HepG2 (cell line): Measurements from ENCODE around the gene S100A4.
"Not testable (repeated sequence)": the region's sequence is repeated elsewhere in the genome, so short reads cannot be mapped to it uniquely, and the experiment has no call there.

Experiments
- MYNN ChIP-seq: sonication (generic); formaldehyde crosslinking; IDR thresholded peaks from 2 replicates; pipeline ENCODE4 v1.4.0; 2020; ENCODE audit warnings: mild to moderate bottlenecking, low read depth, missing genetic modification reagents
- POLR2A ChIP-seq, 2 experiments: IDR thresholded peaks; 2 replicates each; pipeline ENCODE4 v1.6.1; 2011; ENCODE audit warnings: low read depth in 2 of 2, low read length in 2 of 2, mild to moderate bottlenecking in 1 of 2, moderate library complexity in 1 of 2; ENCODE audit not compliant: insufficient read depth in 1 of 2
- SMARCC2 ChIP-seq: fragments of 450-650 bp; IDR thresholded peaks from 2 replicates; pipeline ENCODE4 v1.6.1; 2017; ENCODE audit warnings: antibody characterized with exemption, mild to moderate bottlenecking
- ZNF138 ChIP-seq: sonication (generic); formaldehyde crosslinking; IDR thresholded peaks from 2 replicates; pipeline ENCODE4 v1.5.0; 2020; ENCODE audit warnings: mild to moderate bottlenecking, low read depth, missing genetic modification reagents
- ZNF713 ChIP-seq: sonication (generic); formaldehyde crosslinking; IDR thresholded peaks from 2 replicates; pipeline ENCODE4 v1.4.0; 2020; ENCODE audit warnings: mild to moderate bottlenecking, missing genetic modification reagents
- TF ChIP-seq, protein P1 (sequence below): sonication (generic); formaldehyde crosslinking; IDR thresholded peaks from 2 replicates; pipeline ENCODE4 v1.5.0; 2020; ENCODE audit warnings: mild to moderate bottlenecking, missing genetic modification reagents, moderate library complexity
- TF ChIP-seq, protein P2 (sequence below): sonication (generic); formaldehyde crosslinking; conservative IDR thresholded peaks from 2 replicates; pipeline ENCODE4 v1.8.0; 2022; ENCODE audit warnings: missing genetic modification reagents

DNA sequence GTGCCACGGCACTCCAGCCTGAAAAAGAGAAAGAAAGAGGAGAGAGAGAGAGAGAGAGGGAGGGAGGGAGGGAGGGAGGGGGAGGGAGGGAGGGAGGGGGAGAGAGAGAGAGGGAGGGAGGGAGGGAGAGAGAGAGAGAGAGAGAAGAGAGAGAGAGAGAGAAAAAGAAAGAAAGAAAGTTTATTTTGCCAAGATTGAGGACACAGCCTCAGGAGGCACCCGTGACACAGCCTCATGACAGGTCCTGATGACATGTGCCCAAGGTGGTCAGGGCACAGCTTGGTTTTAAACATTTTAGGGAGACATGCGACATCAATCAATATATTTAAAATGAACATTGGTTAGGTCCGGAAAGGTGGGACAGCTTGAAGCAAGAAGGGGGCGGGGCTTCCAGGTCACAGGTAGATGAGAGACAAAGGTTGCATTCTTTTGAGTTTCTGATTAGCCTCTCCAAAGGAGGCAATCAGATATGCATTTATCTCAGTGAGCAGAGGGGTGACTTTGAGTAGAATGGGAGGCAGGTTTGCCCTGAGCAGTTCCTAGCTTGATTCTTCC is 25.4 kb downstream of the S100A4 start:
- not testable (repeated sequence) for TF ChIP-seq MYNN; ZNF713 (CRISPR knock-in tag); SMARCC2; ZNF138; POLR2A (IDR thresholded peaks at IDR 0.05; ENCODE audit: insufficient read depth in 1 of 2, low read depth in 2 of 2, low read length in 2 of 2)
- TF ChIP-seq, protein P1, sequence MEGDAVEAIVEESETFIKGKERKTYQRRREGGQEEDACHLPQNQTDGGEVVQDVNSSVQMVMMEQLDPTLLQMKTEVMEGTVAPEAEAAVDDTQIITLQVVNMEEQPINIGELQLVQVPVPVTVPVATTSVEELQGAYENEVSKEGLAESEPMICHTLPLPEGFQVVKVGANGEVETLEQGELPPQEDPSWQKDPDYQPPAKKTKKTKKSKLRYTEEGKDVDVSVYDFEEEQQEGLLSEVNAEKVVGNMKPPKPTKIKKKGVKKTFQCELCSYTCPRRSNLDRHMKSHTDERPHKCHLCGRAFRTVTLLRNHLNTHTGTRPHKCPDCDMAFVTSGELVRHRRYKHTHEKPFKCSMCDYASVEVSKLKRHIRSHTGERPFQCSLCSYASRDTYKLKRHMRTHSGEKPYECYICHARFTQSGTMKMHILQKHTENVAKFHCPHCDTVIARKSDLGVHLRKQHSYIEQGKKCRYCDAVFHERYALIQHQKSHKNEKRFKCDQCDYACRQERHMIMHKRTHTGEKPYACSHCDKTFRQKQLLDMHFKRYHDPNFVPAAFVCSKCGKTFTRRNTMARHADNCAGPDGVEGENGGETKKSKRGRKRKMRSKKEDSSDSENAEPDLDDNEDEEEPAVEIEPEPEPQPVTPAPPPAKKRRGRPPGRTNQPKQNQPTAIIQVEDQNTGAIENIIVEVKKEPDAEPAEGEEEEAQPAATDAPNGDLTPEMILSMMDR (CRISPR knock-in tag): not testable (repeated sequence)
- TF ChIP-seq, protein P2, sequence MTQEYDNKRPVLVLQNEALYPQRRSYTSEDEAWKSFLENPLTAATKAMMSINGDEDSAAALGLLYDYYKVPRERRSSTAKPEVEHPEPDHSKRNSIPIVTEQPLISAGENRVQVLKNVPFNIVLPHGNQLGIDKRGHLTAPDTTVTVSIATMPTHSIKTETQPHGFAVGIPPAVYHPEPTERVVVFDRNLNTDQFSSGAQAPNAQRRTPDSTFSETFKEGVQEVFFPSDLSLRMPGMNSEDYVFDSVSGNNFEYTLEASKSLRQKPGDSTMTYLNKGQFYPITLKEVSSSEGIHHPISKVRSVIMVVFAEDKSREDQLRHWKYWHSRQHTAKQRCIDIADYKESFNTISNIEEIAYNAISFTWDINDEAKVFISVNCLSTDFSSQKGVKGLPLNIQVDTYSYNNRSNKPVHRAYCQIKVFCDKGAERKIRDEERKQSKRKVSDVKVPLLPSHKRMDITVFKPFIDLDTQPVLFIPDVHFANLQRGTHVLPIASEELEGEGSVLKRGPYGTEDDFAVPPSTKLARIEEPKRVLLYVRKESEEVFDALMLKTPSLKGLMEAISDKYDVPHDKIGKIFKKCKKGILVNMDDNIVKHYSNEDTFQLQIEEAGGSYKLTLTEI (CRISPR knock-in tag): not testable (repeated sequence)
